Suprapubic skin (tissue), 3 donors: ENCODE results near the gene CRACR2B.

Experiments
- CTCF ChIP-seq, 2 donors: fragments of 200-600 bp in 1 of 2; fragments of 450-650 bp in 1 of 2; sonication (generic) in 1 of 2; IDR thresholded peaks; one replicate each; pipeline ENCODE4 v1.5.1; 2016 to 2019; ENCODE audit warnings: antibody characterized with exemption in 2 of 2, mild to moderate bottlenecking in 1 of 2, moderate library complexity in 1 of 2
- EP300 ChIP-seq: sonication (generic); formaldehyde crosslinking; IDR thresholded peaks from one replicate; pipeline ENCODE4 v1.6.1; 2017; ENCODE audit warnings: antibody characterized with exemption
- POLR2A ChIP-seq, 2 donors: fragments of 450-650 bp; IDR thresholded peaks; one replicate each; pipeline ENCODE4 v1.6.1; 2017; ENCODE audit warnings: antibody characterized with exemption in 2 of 2, mild to moderate bottlenecking in 2 of 2, moderate library complexity in 2 of 2

- TF ChIP-seq CTCF (IDR thresholded peaks at IDR 0.05) (no peak), POLR2A (IDR thresholded peaks at IDR 0.05) (no peak), EP300 (no peak)
These were observed 14.7 kb upstream of the CRACR2B start for GRCh38 chr11:813072-813455.
